ENCODE measurements around the gene DNAAF6.

The DNAAF6 gene

DNA sequence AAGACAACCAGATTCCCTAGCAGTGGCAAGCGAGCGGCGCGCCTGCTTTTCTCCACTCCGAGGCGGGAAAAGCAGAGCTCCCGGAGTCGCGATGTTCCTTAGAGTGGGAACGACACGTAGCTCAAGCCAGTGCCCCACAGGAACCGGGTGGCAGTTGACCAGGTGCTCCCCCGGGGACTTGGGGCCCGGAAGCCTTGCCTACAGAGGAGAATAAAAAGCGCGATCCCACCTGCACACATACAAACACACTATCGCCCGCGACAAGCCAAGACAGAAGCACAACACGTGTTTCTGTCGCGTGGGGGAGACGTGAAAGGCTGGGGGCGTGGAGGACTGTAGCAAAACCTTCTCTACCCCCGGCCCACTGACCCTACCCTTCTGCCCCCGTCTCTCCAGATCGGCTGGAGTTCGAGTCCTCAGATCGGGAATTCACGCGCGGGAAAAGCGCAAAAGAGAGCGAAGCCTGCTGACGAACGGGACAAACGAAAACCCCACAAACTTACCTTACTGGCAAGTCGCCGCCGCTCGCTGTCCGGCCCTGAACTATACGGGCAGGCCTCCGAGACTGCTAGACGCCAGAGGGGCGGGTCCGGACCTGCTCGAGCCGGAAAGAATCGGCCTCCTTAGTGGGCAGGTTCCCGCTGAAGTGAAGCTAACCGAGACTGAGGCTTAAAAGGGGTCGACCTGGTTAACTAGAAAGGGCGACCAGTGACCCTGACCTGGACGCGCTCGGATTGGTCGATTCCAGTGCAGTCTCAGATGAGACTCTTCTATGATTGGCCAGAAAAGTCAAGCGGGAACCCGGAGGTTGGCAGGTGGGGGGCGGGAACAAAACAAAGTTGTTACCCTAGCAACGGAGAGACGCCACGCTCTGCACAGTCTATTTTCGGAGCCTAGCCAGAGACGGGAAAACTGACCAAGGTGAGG lies at the start of gene DNAAF6, which contains the start of gene NUP62CL (continued):
- TF ChIP-seq ZNF664 (tag by site-specific recombination; IDR thresholded peaks at IDR 0.05): no peak
- TF ChIP-seq ZNF555 (tag by site-specific recombination; conservative IDR thresholded peaks at IDR 0.05): no peak
- TF ChIP-seq ZNF677 (tag by site-specific recombination; IDR thresholded peaks at IDR 0.05): no peak
- no peak for TF ChIP-seq ZNF2 (tag by site-specific recombination; IDR thresholded peaks at IDR 0.05)
- no peak for TF ChIP-seq GLI4 (tag by site-specific recombination; IDR thresholded peaks at IDR 0.05)
- no peak for TF ChIP-seq ZNF621 (tag by site-specific recombination; IDR thresholded peaks at IDR 0.05)
- no peak; the same call in 1 of the 2 replicates for TF ChIP-seq ZNF280D (tag by site-specific recombination; IDR thresholded peaks at IDR 0.05)
- no peak for TF ChIP-seq ZNF16 (tag by site-specific recombination; IDR thresholded peaks at IDR 0.05; ENCODE audit: low read depth)
- TF ChIP-seq KLF9 (tag by site-specific recombination; IDR thresholded peaks at IDR 0.05; ENCODE audit: low read depth): peak; percentile 13; the same call in 1 of the 2 replicates
- peak; percentile 76 for TF ChIP-seq ZBTB17 (tag by site-specific recombination; IDR thresholded peaks at IDR 0.05)
- no peak for TF ChIP-seq ZNF18 (tag by site-specific recombination; IDR thresholded peaks at IDR 0.05)
- TF ChIP-seq ZSCAN23 (tag by site-specific recombination; IDR thresholded peaks at IDR 0.05): no peak
- no peak for TF ChIP-seq ZNF398 (tag by site-specific recombination; IDR thresholded peaks at IDR 0.05)
- no peak for TF ChIP-seq ZNF747 (tag by site-specific recombination; IDR thresholded peaks at IDR 0.05)
- no peak for TF ChIP-seq ZNF19 (tag by site-specific recombination; IDR thresholded peaks at IDR 0.05; ENCODE audit: low read depth)
- no peak for TF ChIP-seq ZNF354C (tag by site-specific recombination; IDR thresholded peaks at IDR 0.05; ENCODE audit: borderline replicate concordance, low read depth)
- TF ChIP-seq ZNF335 (tag by site-specific recombination; conservative IDR thresholded peaks at IDR 0.05): peak; percentile 65
- no peak for TF ChIP-seq PRDM1 (tag by site-specific recombination; IDR thresholded peaks at IDR 0.05)
- TF ChIP-seq GLI2 (tag by site-specific recombination; IDR thresholded peaks at IDR 0.05; ENCODE audit: borderline replicate concordance, low read depth): no peak
- no peak for TF ChIP-seq ZNF184 (tag by site-specific recombination; IDR thresholded peaks at IDR 0.05)
- no peak for TF ChIP-seq ZNF214 (tag by site-specific recombination; IDR thresholded peaks at IDR 0.05; ENCODE audit: borderline replicate concordance)
- no peak for TF ChIP-seq HOXD13 (CRISPR knock-in tag; IDR thresholded peaks at IDR 0.05; ENCODE audit: borderline replicate concordance)
- TF ChIP-seq ZNF548 (tag by site-specific recombination; IDR thresholded peaks at IDR 0.05): no peak
- no peak for TF ChIP-seq TCF7L2 (IDR thresholded peaks at IDR 0.05; ENCODE audit: borderline replicate concordance, low read depth, low read length)
- TF ChIP-seq SP7 (tag by site-specific recombination; IDR thresholded peaks at IDR 0.05): no peak
- TF ChIP-seq ZFP37 (tag by site-specific recombination; IDR thresholded peaks at IDR 0.05): no peak
- no peak for TF ChIP-seq ZBTB6 (tag by site-specific recombination; IDR thresholded peaks at IDR 0.05)
- TF ChIP-seq ZNF571 (tag by site-specific recombination; IDR thresholded peaks at IDR 0.05): no peak
- no peak for TF ChIP-seq ZNF76 (tag by site-specific recombination; IDR thresholded peaks at IDR 0.05; ENCODE audit: borderline replicate concordance, low read depth)
- TF ChIP-seq ZIC2 (tag by site-specific recombination; IDR thresholded peaks at IDR 0.05): no peak
- no peak for TF ChIP-seq ZNF610 (tag by site-specific recombination; IDR thresholded peaks at IDR 0.05; ENCODE audit: borderline replicate concordance)
- TF ChIP-seq FEZF1 (tag by site-specific recombination; IDR thresholded peaks at IDR 0.05): no peak
- no peak for TF ChIP-seq ZNF324 (tag by site-specific recombination; IDR thresholded peaks at IDR 0.05)
- no peak for TF ChIP-seq ZNF37A (tag by site-specific recombination; IDR thresholded peaks at IDR 0.05)
